Left renal pelvis (tissue), 4 donors: Measurements from ENCODE around the gene STK40. TPM values are rescaled to one million over a fixed set of nuclear protein-coding genes. Genes with fewer than 3 reads are reported as not detected.

Source experiments
- DNase-seq, 4 donors: peaks; one replicate each; pipeline ENCODE4 v3.0.0-alpha.2; 2013; ENCODE audit warnings: low read depth in 4 of 4, low spot score in 3 of 4
- polyA plus RNA-seq, 4 donors: library from polyadenylated mRNA; unstranded; fragments of 120-200 nt; gene quantifications; one replicate each; pipeline ENCODE4 v1.2.1, GENCODE V29; 2013; ENCODE audit not compliant: insufficient read length in 4 of 4

The STK40 gene
- polyA plus RNA-seq, 4 donors, result 31.5 to 44.7 (median 41.1) TPM

- DNase-seq, result no peak
These were observed 7.8 kb downstream of the STK40 start for GRCh38 chr1:36377791-36378492.

- no peak for DNase-seq
These were observed 13.1 kb downstream of the STK40 start for GRCh38 chr1:36372617-36373016.

- DNase-seq, result no peak
These were observed 16.5 kb downstream of the STK40 start for GRCh38 chr1:36369061-36369861.

- DNase-seq, result no peak
These were observed 17.9 kb downstream of the STK40 start for GRCh38 chr1:36367798-36368197.

- no peak for DNase-seq
These were observed 18.7 kb downstream of the STK40 start for GRCh38 chr1:36367066-36367465.

- DNase-seq, result no peak
These were observed 19.5 kb downstream of the STK40 start for GRCh38 chr1:36366091-36366661.

GRCh38 chr1:36365381-36365780, 20.3 kb downstream of the STK40 start:
- no peak for DNase-seq

GRCh38 chr1:36359911-36360550, 25.7 kb downstream of the STK40 start:
- DNase-seq, result no peak

- no peak for DNase-seq
These were observed 26.3 kb downstream of the STK40 start for GRCh38 chr1:36359383-36359782.

- DNase-seq, result no peak
These were observed 27.1 kb downstream of the STK40 start for GRCh38 chr1:36358514-36359084.

- no peak for DNase-seq
These were observed 29.9 kb downstream of the STK40 start for GRCh38 chr1:36355811-36356210.

GRCh38 chr1:36354486-36354885, 31.2 kb downstream of the STK40 start:
- DNase-seq, result no peak

- no peak for DNase-seq
These were observed 32.5 kb downstream of the STK40 start for GRCh38 chr1:36352910-36353878.

- DNase-seq, result no peak
These were observed 33.4 kb downstream of the STK40 start for GRCh38 chr1:36352125-36352909.

GRCh38 chr1:36351227-36351977, 34.3 kb downstream of the STK40 start:
- no peak for DNase-seq

- DNase-seq, result no peak
These were observed 35.0 kb downstream of the STK40 start for GRCh38 chr1:36350659-36351226.

GRCh38 chr1:36349839-36350238, 35.9 kb downstream of the STK40 start:
- DNase-seq, result no peak

- no peak for DNase-seq
These were observed 36.5 kb downstream of the STK40 start for GRCh38 chr1:36349241-36349671.
